ENCODE measurements around the gene SPAM1.
"Not testable (repeated sequence)": the region's sequence is repeated elsewhere in the genome, so short reads cannot be mapped to it uniquely, and the experiment has no call there.

Gene SPAM1

GRCh38 chr7:123994449-123994848, 69.4 kb downstream of the SPAM1 start:
- DNase-seq (ENCODE audit: low spot score) = no peak
- H3K36me3 ChIP-seq (ENCODE audit: low read depth) = no peaks in the 10 kb centered on the region
- ATAC-seq (ENCODE audit: low read depth) = no peak
- no peaks in the 10 kb centered on the region for H3K4me1 ChIP-seq (ENCODE audit: insufficient read depth, poor library complexity, severe bottlenecking)
- H3K4me3 ChIP-seq (ENCODE audit: severe bottlenecking) = no peak overlapping the region
- no peaks in the 10 kb centered on the region for H3K27me3 ChIP-seq (ENCODE audit: insufficient read depth, poor library complexity, severe bottlenecking)
- no peaks in the 10 kb centered on the region for H3K9me3 ChIP-seq (ENCODE audit: severe bottlenecking)
- TF ChIP-seq CTCF (IDR thresholded peaks at IDR 0.05; ENCODE audit: poor library complexity, severe bottlenecking) = no peak
- H3K27ac ChIP-seq (ENCODE audit: poor library complexity, severe bottlenecking) = no peak overlapping the region

GRCh38 chr7:123995617-123996326, 70.7 kb downstream of the SPAM1 start:
- DNase-seq (ENCODE audit: low spot score) (no peak), ATAC-seq (ENCODE audit: low read depth) (no peak)
- H3K27ac ChIP-seq (ENCODE audit: poor library complexity, severe bottlenecking) = no peak overlapping the region
- H3K4me1 ChIP-seq (ENCODE audit: insufficient read depth, poor library complexity, severe bottlenecking) = no peaks in the 10 kb centered on the region
- H3K27me3 ChIP-seq (ENCODE audit: insufficient read depth, poor library complexity, severe bottlenecking) = no peaks in the 10 kb centered on the region
- no peak overlapping the region for H3K4me3 ChIP-seq (ENCODE audit: severe bottlenecking)
- no peak for TF ChIP-seq CTCF (IDR thresholded peaks at IDR 0.05; ENCODE audit: poor library complexity, severe bottlenecking)
- H3K36me3 ChIP-seq (ENCODE audit: low read depth) = no peaks in the 10 kb centered on the region
- H3K9me3 ChIP-seq (ENCODE audit: severe bottlenecking) = no peaks in the 10 kb centered on the region

- Histone ChIP-seq H3K4me1 (ENCODE audit: insufficient read depth, poor library complexity, severe bottlenecking) (no peaks in the 10 kb centered on the region), H3K36me3 (ENCODE audit: low read depth) (no peaks in the 10 kb centered on the region), H3K9me3 (ENCODE audit: severe bottlenecking) (no peaks in the 10 kb centered on the region), H3K27me3 (ENCODE audit: insufficient read depth, poor library complexity, severe bottlenecking) (no peaks in the 10 kb centered on the region), H3K27ac (ENCODE audit: poor library complexity, severe bottlenecking) (no peak overlapping the region), H3K4me3 (ENCODE audit: severe bottlenecking) (no peak overlapping the region)
- no peak for TF ChIP-seq CTCF (IDR thresholded peaks at IDR 0.05; ENCODE audit: poor library complexity, severe bottlenecking)
- DNase-seq (ENCODE audit: low spot score) = no peak
- no peak for ATAC-seq (ENCODE audit: low read depth)
Observed at GRCh38 chr7:123996327-123996625, 71.2 kb downstream of the SPAM1 start.

- H3K4me1 ChIP-seq (ENCODE audit: insufficient read depth, poor library complexity, severe bottlenecking) = no peaks in the 10 kb centered on the region
- no peak for TF ChIP-seq CTCF (IDR thresholded peaks at IDR 0.05; ENCODE audit: poor library complexity, severe bottlenecking)
- H3K36me3 ChIP-seq (ENCODE audit: low read depth) = no peaks in the 10 kb centered on the region
- ATAC-seq (ENCODE audit: low read depth) (no peak), DNase-seq (ENCODE audit: low spot score) (no peak)
- no peaks in the 10 kb centered on the region for H3K9me3 ChIP-seq (ENCODE audit: severe bottlenecking)
- H3K4me3 ChIP-seq (ENCODE audit: severe bottlenecking) = no peak overlapping the region
- H3K27ac ChIP-seq (ENCODE audit: poor library complexity, severe bottlenecking) = no peak overlapping the region
- H3K27me3 ChIP-seq (ENCODE audit: insufficient read depth, poor library complexity, severe bottlenecking) = no peaks in the 10 kb centered on the region
Observed at GRCh38 chr7:123998921-123999320, 73.9 kb downstream of the SPAM1 start.

- ATAC-seq (ENCODE audit: low read depth) (no peak), DNase-seq (ENCODE audit: low spot score) (no peak)
- no peaks in the 10 kb centered on the region for H3K36me3 ChIP-seq (ENCODE audit: low read depth)
- H3K27me3 ChIP-seq (ENCODE audit: insufficient read depth, poor library complexity, severe bottlenecking) = no peaks in the 10 kb centered on the region
- TF ChIP-seq CTCF (IDR thresholded peaks at IDR 0.05; ENCODE audit: poor library complexity, severe bottlenecking) = no peak
- H3K4me1 ChIP-seq (ENCODE audit: insufficient read depth, poor library complexity, severe bottlenecking) = no peaks in the 10 kb centered on the region
- no peak overlapping the region for H3K4me3 ChIP-seq (ENCODE audit: severe bottlenecking)
- H3K9me3 ChIP-seq (ENCODE audit: severe bottlenecking) = no peaks in the 10 kb centered on the region
- no peak overlapping the region for H3K27ac ChIP-seq (ENCODE audit: poor library complexity, severe bottlenecking)
Observed at GRCh38 chr7:123999703-124000102, 74.7 kb downstream of the SPAM1 start.

GRCh38 chr7:124008296-124008695, 83.3 kb downstream of the SPAM1 start:
- not testable (repeated sequence) for DNase-seq (ENCODE audit: low spot score); H3K4me3 ChIP-seq (ENCODE audit: severe bottlenecking); H3K27ac ChIP-seq (ENCODE audit: poor library complexity, severe bottlenecking); H3K27me3 ChIP-seq (ENCODE audit: insufficient read depth, poor library complexity, severe bottlenecking); ATAC-seq (ENCODE audit: low read depth); H3K36me3 ChIP-seq (ENCODE audit: low read depth); H3K9me3 ChIP-seq (ENCODE audit: severe bottlenecking); H3K4me1 ChIP-seq (ENCODE audit: insufficient read depth, poor library complexity, severe bottlenecking)

Data from RWPE2 (cell line).